Liver (tissue), 3 donors: ENCODE results near the gene SMIM44.

Experiments used
- CTCF ChIP-seq: fragments of 150-350 bp; IDR thresholded peaks from 2 replicates; pipeline ENCODE4 v1.5.1; 2017; ENCODE audit warnings: improper control_type of control experiment, low read depth, low read length; ENCODE audit not compliant: missing input control
- EGR1 ChIP-seq, 2 donors: IDR thresholded peaks; 2 replicates each; pipeline ENCODE4 v1.6.1; 2016 to 2018; ENCODE audit warnings: antibody characterized with exemption in 2 of 2, low read depth in 2 of 2
- FOXA2 ChIP-seq: IDR thresholded peaks from 2 replicates; pipeline ENCODE4 v1.6.1; 2016; ENCODE audit warnings: antibody characterized with exemption
- GABPA ChIP-seq, 2 donors: IDR thresholded peaks in 1 of 2; conservative IDR thresholded peaks in 1 of 2; 2 replicates each; pipeline ENCODE4 v1.6.1; 2016; ENCODE audit warnings: antibody characterized with exemption in 2 of 2, mild to moderate bottlenecking in 1 of 2, moderate library complexity in 1 of 2
- HNF4A ChIP-seq, 2 donors: conservative IDR thresholded peaks; 2 replicates each; pipeline ENCODE4 v1.6.1; 2016; ENCODE audit warnings: antibody characterized with exemption in 2 of 2, mild to moderate bottlenecking in 2 of 2
- MAX ChIP-seq: IDR thresholded peaks from 2 replicates; pipeline ENCODE4 v1.6.1; 2016; ENCODE audit warnings: antibody characterized with exemption
- RAD21 ChIP-seq, 2 donors: IDR thresholded peaks; 2 replicates each; pipeline ENCODE4 v1.6.1; 2016; ENCODE audit warnings: antibody characterized with exemption in 2 of 2, mild to moderate bottlenecking in 2 of 2
- REST ChIP-seq: IDR thresholded peaks from 2 replicates; pipeline ENCODE4 v1.6.1; 2016; ENCODE audit warnings: antibody characterized with exemption, mild to moderate bottlenecking
- RXRA ChIP-seq, 2 donors: IDR thresholded peaks; 2 replicates each; pipeline ENCODE4 v1.6.1; 2017 to 2018; ENCODE audit warnings: antibody characterized with exemption in 2 of 2, mild to moderate bottlenecking in 1 of 2
- SP1 ChIP-seq: IDR thresholded peaks from 2 replicates; pipeline ENCODE4 v1.6.1; 2018; ENCODE audit warnings: antibody characterized with exemption, mild to moderate bottlenecking
- TAF1 ChIP-seq: conservative IDR thresholded peaks from 2 replicates; pipeline ENCODE4 v1.6.1; 2016; ENCODE audit warnings: antibody characterized with exemption, mild to moderate bottlenecking
- YY1 ChIP-seq: IDR thresholded peaks from 2 replicates; pipeline ENCODE4 v1.6.1; 2016; ENCODE audit warnings: antibody characterized with exemption, mild to moderate bottlenecking
- ZBTB33 ChIP-seq: IDR thresholded peaks from 2 replicates; pipeline ENCODE4 v1.6.1; 2016; ENCODE audit warnings: antibody characterized with exemption
- donor health status: healthy.
- donor health status: healthy.

GRCh38 chr19:3528539-3529211, 45.4 kb upstream of the SMIM44 start:
- TF ChIP-seq CTCF (no peak), RAD21 (IDR thresholded peaks at IDR 0.05) (no peak), TAF1 (no peak), MAX (no peak), GABPA (IDR thresholded peaks at IDR 0.05 in 1 of 2, conservative IDR thresholded peaks at IDR 0.05 in 1 of 2) (no peak), SP1 (no peak), REST (no peak), ZBTB33 (no peak), EGR1 (IDR thresholded peaks at IDR 0.05; ENCODE audit: low read depth in 2 of 2) (no peak), HNF4A (conservative IDR thresholded peaks at IDR 0.05) (no peak), RXRA (IDR thresholded peaks at IDR 0.05) (no peak), YY1 (no peak), FOXA2 (no peak)
